GM18951 (cell line): ENCODE data around the gene CASP1.
"Not testable (repeated sequence)": the region's sequence is repeated elsewhere in the genome, so short reads cannot be mapped to it uniquely, and the experiment has no call there.

ENCODE experiments used
- POLR2A ChIP-seq: IDR thresholded peaks from 4 replicates; pipeline ENCODE4 v1.6.1; 2011; ENCODE audit warnings: mild to moderate bottlenecking; ENCODE audit not compliant: insufficient read length, insufficient read depth; ENCODE audit errors: extremely low read depth
- in situ Hi-C: fragments of 300-500 bp; cut with MboI; formaldehyde crosslinking; loops from one replicate; pipeline ENCODE4 v1.12.0; 2022; ENCODE audit warnings: low sequenced_read_pairs, mixed read lengths, inconsistent platforms; ENCODE audit not compliant: unreplicated experiment

CASP1 gene

DNA sequence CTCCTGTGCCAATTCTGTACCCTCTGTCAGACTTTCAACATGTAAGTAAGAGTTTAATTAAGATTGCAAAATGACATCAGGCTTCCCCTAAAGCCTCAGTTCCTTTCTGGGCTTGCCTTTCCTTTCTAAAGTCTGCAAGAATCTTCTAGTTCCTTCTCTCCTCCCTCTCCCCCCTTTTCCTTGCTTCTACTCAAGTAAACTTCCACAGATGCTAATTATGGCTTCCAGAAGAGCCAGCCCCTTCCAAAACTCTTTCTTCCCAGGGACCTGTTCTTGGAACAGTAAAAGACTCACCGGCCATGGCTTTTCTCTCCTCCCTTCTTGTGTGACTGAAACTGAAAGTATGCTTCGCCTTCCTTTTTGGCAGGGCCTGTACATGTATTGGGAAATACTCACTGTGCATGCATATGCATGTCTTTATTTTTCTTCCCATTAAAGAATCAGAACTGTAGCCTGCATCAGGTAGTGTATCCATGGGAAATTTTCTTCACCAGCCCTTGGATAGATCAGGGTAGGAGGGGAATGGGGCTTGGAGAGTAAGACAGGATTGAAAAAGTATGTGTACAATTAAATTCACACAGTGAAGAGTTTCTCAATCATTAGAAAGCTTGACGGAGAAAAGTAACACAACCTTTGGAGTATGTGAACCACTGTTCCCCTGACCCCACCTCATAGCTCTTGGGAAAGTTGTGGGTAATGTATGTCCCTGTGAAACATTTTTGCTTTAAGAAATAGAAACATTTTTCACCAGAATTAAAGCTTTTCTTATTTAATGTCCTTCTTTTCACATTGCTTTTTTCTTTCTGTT lies at the start of gene CASP1:
Gene CASP1 (minus strand): TSS at position 332 of the 808 bp plus-strand sequence. CDS start 31 bp downstream, at position 301.
- TF ChIP-seq POLR2A, result no peak
- in situ Hi-C loops, result no loop called here

- in situ Hi-C loops, result no loop called here
- no peak for TF ChIP-seq POLR2A
These were observed 46.6 kb upstream of the CASP1 start for GRCh38 chr11:105081412-105082150.

DNA sequence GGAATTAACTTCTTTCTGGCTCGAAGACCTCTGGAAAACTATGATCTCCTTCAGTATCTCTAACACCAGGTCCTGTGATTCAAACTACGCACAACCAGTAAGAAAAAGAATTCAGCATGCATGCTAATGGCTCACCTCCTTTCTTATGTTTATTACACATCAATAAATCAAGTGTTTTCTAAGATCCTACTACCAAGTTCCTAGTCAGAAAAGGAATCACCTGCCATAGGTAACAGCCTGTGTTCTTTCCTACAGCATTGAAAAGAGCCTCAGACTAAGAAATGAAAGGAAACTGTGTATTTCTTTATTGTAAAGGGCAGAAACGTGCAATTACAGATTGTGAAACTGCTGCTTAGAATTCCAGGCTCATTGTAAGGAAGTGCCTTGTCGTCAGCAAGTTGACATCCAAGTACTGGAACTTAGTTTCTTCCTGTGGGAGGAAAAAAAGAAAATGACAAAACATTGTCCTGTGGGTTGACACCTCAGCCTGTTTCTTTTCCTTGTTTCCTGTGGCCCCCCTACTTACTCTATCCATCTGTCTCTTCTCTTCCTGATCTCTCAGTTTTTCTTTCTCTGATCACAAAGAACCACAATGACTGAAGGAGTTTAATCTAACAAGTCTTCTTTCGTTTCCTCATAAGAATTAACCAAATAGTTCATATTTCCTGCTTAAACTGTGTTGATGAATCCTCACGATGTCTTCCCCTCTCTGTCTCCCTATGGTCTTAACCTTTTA lies 45.4 kb upstream of the CASP1 start:
- in situ Hi-C loops, result not testable (repeated sequence)

GRCh38 chr11:105078283-105078682 lies 43.3 kb upstream of the CASP1 start:
- TF ChIP-seq POLR2A, result no peak
- in situ Hi-C loops, result no loop called here

- in situ Hi-C loops, result not testable (repeated sequence)
These were observed 42.3 kb upstream of the CASP1 start for GRCh38 chr11:105077141-105077790.

DNA sequence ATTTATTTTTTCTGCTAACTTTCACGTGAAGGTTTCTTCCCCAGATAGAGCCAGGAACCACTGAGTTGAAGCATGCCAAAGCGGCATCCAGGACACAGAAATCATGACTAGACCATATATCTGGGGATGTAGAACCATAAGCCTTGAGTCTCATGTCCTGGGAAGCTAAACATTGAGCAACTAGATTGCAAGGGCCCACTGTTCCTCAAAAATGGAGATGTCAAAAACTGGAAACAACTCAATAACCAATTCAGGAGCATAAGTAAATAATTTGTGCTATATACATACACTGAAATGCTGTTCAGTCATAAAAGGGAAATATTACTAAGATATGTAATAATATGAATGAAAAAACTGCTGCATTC lies 39.2 kb upstream of the CASP1 start:
- TF ChIP-seq POLR2A, result no peak
- in situ Hi-C loops, result no loop called here

DNA sequence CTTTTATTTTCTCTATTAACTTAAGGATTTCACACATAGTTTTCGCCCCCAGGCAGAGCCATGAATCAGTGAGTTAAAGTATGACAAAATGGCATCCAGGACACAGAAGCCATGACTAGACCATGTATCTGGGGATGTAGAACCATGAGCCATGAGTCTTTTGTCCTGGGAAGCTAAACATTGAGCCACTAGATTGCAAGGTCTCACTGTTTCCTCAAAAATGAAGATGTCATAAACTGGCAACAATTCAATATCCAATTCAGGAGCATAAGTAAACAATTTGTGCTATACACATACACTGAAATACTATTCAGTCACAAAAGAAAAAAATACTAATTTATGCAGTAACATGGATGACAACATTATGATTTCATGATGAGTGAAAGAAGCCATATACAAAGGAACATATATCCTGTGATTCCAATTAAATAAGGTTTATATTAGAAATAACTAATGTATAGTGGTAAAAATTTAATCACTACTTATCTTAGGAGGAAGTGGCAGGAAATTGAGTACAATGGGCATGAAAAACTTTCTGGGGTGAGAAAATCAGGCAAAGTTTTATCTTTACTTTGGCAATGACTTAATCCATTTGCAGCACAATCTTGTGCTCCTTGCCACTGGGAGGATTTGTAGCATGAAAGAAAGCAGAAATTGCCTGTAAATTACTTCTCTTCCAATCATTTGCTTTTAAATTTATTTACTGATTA lies 38.7 kb upstream of the CASP1 start:
- in situ Hi-C loops, result no loop called here
- no peak for TF ChIP-seq POLR2A

- in situ Hi-C loops, result not testable (repeated sequence)
These were observed 37.1 kb upstream of the CASP1 start for GRCh38 chr11:105072080-105072479.

DNA sequence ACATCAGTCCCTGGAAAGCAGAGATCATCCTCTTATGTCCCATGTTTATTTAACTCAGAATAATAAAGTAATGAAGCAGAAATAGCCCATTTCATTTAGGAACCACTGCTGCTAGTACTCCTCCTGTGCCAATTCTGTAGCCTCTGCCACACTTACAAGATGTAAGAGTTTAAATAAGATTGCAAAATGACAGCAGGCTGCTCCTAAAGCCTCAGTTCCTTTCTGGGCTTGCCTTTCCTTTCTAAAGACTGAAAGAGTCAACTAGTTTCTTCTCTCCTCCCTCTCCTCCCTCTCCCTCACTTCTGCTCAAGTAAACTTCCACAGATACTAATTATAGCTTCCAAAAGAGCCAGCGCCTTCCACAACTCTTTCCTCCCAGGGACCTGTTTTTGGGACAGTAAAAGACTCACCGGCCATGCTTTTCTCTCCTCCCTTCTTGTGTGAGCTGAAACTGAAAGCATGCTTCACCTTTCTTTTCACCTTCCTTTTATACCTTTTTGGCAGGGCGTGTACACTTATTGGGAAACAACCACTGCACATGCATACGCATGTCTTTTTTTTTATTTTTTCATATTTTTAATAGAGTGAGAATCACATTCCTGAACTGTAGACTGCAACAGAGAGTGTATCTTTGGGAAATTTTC lies 36.3 kb upstream of the CASP1 start:
- in situ Hi-C loops, result no loop called here
- TF ChIP-seq POLR2A, result no peak

GRCh38 chr11:105070306-105070705 lies 35.4 kb upstream of the CASP1 start:
- no peak for TF ChIP-seq POLR2A
- in situ Hi-C loops, result no loop called here

- in situ Hi-C loops, result not testable (repeated sequence)
These were observed 34.8 kb upstream of the CASP1 start for GRCh38 chr11:105069749-105070148.

- in situ Hi-C loops, result not testable (repeated sequence)
These were observed 28.4 kb upstream of the CASP1 start for GRCh38 chr11:105063245-105063941.
